ENCODE results near the gene OSBPL6.
"Not testable (repeated sequence)": the region's sequence is repeated elsewhere in the genome, so short reads cannot be mapped to it uniquely, and the experiment has no call there.

Gene OSBPL6

GRCh38 chr2:178306352-178307073, 112.2 kb downstream of the OSBPL6 start:
- peak; percentile 13 for DNase-seq (ENCODE audit: low spot score)

DNA sequence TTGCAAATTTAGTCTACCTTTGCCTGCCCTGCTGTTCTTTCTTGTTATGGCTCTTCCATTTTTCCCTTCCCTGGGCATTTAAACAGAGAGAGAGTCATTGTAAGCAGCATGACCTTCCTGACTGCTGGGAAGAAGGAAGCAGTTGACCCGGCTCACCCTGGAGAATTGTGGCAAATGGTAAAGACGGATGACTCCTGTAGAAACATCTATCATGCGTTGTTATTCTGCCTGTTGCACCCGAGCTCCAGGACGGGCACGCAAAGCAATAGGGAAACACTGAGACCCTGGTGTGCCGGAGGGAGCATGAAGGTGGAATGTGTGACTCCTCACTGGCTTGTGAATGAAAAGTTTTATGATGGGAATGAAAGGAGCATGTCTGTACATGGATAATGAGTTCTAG, 113.3 kb downstream of the OSBPL6 start:
- no peak for DNase-seq (ENCODE audit: low spot score)

DNA sequence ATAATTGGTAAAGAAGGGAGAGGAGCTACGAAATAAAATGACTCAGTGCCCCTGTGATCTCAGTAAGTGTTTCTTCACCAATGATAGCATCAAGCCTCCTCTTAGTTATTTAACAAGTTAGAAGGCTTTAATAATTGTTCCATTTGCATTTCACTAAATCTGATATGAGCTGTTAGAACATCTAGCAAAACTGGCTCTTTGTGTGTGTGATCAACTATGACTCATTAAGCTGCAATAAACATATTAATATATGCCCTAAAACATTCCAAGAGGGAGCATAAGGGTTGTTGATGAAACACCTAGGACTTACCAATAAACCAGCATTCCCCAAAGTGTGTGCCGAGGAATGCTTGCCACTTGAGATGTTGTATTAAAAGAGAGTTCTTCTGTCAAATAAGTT, 115.2 kb downstream of the OSBPL6 start:
- no peak for DNase-seq (ENCODE audit: low spot score)

DNA sequence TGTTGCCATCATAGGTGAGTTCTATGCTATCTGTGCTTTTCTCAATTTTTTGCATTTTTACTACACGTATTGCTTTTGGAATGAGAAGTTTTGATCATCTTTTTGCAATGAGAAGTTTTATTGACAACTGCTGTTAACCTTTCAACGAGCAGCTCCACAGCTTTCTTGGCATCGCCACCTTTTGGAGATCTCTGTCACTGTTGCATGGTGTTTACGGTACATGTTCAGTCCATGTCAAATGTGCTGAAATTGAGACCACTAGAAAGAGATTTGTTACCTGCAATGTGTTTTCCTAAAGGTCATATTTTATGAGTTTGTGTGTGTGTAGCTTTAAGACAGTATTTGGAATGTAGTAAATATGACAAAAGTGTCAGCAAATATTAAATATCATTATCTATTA, 120.8 kb downstream of the OSBPL6 start:
- DNase-seq (ENCODE audit: low spot score): no peak

DNA sequence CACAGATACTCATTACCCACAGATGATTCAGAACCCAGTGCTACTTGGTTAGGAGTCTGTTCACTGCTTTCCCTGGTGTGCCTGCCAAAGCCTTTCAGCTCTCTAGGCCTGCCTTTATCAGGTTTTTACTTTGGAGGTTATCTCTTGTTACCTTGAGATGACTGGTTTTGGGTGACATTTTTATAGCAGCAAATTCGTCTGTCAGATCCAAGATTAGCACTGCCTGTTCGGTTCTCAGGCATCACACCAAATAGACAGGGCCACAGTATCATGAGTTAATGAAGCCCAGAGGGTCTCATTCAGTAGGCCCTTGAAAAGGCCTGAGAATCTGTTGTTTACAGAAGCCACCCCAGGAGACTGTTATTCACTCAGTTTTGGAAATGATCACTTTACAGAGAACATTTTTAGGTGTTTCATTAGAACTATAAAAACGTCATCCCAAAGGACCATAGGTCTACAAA, 121.2 kb downstream of the OSBPL6 start:
- DNase-seq (ENCODE audit: low spot score): no peak

GRCh38 chr2:178317811-178318210, 123.5 kb downstream of the OSBPL6 start:
- no peak for DNase-seq (ENCODE audit: low spot score)

DNA sequence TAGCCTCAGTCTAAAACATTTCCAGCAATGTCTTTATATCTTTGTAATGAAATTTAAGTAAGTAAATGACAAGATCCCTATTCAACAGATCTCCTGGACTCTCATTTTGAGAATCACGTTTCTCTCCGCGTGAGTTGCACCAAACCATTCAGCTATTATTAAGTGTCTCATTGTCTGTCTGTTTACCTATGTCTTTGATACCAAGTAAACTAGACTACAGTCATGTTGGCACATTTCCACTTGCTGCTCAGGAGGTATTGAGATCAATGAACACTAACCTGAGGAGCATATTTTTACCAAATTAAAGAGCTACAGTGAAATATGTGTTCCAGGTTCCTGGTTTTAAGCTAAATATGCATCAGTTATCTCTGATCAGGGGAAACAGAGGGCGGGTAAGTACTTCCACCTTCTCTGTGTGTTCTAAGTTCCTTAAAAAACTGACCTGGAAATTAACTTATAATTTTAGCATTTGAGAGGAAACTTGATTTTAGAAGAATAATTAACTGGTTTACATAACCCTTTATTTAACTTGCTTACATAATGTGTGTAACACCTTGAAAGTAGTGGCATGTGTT, 125.8 kb downstream of the OSBPL6 start:
- DNase-seq (ENCODE audit: low spot score): no peak

DNA sequence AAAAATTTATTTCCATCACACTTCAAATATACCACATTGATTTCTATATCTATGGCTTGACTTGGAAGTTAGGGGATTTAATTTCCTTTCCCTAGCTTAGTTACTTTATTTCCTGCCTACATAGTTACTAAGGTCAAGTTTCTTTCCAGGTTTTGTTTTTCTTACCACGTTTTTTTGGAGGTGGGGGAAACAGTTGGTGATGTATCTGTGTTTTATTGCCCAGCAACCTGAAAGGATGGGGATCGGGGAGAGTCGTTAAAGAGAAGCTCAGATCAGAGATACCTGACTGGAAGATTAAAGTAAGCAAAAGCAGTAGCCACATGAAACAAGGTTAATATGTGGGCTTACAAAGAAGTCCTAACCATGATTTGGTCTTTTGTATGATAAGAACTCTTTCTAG, 127.8 kb downstream of the OSBPL6 start:
- DNase-seq (ENCODE audit: low spot score): no peak

- DNase-seq (ENCODE audit: low spot score): not testable (repeated sequence)
Measured at GRCh38 chr2:178323331-178323730, 129.0 kb downstream of the OSBPL6 start.

DNA sequence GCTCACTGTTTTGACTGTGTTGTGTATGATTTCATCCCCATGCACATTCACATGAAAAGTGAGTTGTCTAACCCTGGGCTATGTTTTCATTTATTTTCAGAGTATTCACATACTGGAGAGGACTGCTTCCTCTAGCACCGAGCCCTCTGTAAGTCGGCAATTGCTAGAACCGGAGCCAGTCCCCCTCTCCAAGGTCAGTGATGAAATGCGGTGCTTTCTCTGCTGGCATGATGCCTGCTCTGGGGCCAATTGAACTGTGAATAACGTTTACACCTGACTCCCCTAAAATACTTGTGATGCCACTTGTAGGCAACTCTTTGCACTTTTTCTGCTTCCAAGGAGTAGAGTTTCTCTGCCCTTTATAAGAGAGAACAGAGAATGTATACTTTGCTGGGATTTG, 129.8 kb downstream of the OSBPL6 start:
- DNase-seq (ENCODE audit: low spot score): no peak

DNA sequence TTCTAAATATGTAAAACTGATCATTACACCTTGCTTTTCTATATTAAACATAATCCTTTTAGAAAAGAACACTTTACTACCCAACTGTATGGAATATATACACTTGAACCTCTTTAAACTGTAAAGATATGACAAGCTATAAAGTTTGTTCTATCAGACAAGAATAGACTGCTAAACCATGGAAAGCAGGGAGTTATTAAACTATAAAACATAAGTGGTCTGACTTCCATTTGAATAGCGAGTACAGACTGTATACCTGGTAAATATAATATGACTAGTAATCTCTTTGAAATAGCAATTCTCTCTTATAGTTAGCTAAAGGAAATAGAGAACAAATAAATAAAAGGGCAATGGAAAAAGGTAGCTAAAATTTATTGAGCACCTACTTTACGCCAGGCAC, 131.0 kb downstream of the OSBPL6 start:
- DNase-seq (ENCODE audit: low spot score): no peak

- no peak for DNase-seq (ENCODE audit: low spot score)
Measured at GRCh38 chr2:178327516-178327915, 133.2 kb downstream of the OSBPL6 start.

GRCh38 chr2:178328037-178328436, 133.7 kb downstream of the OSBPL6 start:
- no peak for DNase-seq (ENCODE audit: low spot score)

DNA sequence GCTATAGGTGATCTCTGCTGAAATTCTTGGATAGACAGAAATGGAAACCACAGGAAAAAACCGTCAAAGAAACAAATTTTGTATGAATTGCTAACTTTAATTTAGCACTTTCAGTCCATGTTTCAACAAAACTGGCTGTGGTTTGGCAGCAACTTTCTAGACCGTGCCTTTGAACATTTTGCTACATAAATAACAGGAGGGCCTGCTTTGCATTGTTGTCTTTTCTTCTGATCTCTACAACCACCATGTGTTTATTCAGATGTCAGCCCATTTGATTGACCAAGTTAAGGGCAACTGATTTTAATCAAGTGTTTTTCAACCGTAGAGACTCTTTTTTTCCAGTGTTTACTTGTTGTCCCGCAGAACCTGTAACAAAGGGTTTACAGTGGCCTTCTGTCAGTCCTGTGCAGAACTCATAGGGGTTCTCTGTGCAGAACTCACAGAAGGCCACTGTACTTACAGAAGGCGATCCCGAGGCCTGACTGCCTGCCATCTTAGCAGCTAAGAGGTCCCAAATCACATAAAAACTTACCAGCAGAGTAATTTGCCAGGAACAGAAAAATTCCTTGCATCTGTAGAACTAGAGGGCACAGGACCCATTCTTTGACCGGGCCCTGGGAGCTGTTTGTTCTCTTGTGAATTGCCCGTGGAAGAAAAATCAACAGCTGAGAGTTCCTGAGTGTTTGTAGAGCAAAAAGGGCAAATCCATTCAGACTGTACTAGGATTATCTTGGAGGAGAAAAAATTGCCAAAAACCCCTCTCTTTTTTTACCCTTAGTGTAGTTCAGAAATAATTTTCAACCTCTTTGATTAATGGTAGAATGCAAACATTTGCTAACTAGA, 136.1 kb downstream of the OSBPL6 start:
- DNase-seq (ENCODE audit: low spot score): no peak

- DNase-seq (ENCODE audit: low spot score): no peak
Measured at GRCh38 chr2:178331474-178332432, 137.4 kb downstream of the OSBPL6 start.

- no peak for DNase-seq (ENCODE audit: low spot score)
Measured at GRCh38 chr2:178333851-178334250, 139.5 kb downstream of the OSBPL6 start.

DNA sequence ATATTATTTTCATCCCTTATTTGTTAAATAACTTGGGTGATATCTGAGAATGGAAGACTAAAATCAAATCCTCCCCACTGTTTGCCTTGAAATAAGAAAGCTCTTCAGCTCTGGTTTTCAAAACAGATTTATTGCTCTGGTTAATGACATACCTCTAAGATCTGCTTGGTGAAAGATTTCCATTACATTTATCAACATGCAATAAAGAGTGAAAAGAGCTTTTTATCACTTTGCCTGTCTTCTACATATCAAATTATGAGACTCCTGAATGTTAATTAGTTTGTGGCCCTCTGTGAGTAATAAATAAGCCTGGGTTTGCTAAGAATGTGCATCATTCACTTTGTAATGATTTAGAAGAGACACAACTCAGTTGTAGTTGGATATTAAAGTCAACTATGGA, 140.9 kb downstream of the OSBPL6 start:
- DNase-seq (ENCODE audit: low spot score): no peak

DNA sequence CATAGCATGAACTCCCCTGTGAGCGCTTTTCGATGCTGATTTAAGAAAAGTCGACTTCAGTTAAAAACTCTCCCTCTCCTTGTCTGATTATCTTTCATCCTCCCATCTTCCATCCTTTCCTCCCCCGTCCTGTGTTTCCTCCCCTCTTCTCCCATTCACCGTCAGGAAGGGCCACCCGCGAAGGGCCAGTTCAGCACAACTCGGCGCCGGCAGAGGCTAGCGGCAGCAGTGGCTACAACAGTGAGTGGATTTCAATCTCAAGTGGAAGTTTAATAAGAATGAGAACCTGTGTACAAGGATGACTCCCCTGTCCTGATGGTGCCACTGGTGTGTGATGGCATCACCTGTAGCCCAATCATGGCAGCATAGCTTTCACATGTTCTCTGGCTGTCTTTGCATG, 149.8 kb downstream of the OSBPL6 start:
- DNase-seq (ENCODE audit: low spot score): no peak

DNA sequence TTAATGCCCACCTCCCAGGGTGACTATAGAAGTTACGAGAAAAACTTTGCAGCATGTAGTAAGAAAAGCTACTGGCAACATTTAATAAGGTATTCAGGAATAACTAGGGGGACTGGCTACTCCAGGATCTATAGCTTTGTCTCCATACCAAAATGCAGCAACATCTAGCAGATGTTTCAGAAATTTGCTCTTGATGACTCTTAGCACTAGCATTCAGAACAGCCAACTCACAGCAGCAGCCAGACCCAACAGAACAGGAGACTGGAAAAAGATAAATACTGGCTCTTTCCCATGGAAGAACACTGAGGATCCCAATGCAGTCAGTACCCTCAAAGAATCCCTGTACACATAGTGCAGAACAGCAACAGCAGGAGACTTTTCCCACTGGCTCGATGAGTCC, 151.6 kb downstream of the OSBPL6 start:
- no peak for DNase-seq (ENCODE audit: low spot score)

DNA sequence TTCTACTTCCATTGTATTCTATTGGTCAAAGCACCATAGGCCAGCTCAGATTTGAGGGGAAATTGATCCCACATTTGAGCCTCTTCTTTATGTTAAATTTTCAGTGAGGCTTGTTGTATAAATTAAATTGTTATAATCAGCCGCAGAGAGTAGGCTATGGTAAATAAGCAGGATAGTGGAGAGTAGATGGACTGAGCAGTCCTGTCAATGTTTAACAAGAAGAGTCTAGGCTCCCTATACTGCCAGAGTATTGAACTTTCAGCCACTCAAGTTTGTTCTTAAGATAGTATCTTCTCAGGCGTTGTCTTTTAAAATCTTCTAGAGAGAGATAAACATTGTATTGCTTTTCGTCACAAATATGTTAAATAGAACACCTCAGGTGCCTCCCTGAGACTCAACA, 155.7 kb downstream of the OSBPL6 start:
- DNase-seq (ENCODE audit: low spot score): no peak

GRCh38 chr2:178357704-178358103, 163.4 kb downstream of the OSBPL6 start:
- not testable (repeated sequence) for DNase-seq (ENCODE audit: low spot score)
